NK-92 (cell line): ENCODE data around the gene ADPRS.

Source experiments
- DNase-seq: peaks from one replicate; lab custom pipeline; 2025; ENCODE audit not compliant: unreplicated experiment; lab: John Stamatoyannopoulos, UW

The ADPRS gene, protein sequence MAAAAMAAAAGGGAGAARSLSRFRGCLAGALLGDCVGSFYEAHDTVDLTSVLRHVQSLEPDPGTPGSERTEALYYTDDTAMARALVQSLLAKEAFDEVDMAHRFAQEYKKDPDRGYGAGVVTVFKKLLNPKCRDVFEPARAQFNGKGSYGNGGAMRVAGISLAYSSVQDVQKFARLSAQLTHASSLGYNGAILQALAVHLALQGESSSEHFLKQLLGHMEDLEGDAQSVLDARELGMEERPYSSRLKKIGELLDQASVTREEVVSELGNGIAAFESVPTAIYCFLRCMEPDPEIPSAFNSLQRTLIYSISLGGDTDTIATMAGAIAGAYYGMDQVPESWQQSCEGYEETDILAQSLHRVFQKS

DNA sequence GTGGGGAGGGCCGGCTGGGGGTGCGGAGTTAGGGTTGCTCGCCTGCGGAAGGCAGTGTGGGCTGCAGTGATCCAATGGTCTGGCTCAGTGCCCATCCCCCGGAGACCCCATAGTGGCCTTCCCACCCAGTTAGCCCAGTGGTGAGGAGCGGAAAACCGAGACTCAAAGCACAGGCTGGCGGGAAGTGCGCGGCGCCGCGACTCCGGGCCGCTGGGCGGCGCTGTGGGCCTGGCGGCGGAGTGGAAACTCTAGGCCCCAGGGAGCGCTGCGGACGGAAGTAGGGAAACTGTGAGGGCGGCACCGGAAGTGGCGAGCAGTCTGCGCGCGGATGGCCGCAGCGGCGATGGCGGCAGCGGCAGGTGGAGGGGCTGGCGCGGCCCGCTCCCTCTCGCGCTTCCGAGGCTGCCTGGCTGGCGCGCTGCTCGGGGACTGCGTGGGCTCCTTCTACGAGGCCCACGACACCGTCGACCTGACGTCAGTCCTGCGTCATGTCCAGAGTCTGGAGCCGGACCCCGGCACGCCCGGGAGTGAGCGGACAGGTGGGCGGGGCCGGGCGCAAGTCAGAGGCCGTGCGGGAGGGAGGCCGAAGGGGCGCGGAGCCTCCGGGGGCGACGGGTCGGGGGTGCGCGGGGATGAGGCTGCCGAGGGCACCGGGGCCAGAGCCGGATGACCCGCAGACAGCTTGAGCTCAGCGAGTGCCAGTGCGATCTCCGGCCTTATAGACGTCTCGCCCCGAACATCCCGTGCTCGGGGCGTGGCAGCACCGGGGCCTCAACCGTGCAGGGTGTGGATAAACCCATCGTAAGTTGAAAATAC lies at the start of gene ADPRS:
Gene ADPRS, plus strand, starts transcription at position 316 of the 816 bp plus-strand sequence. Its CDS starts 13 bp downstream, at position 329.
- no peak for DNase-seq

DNA sequence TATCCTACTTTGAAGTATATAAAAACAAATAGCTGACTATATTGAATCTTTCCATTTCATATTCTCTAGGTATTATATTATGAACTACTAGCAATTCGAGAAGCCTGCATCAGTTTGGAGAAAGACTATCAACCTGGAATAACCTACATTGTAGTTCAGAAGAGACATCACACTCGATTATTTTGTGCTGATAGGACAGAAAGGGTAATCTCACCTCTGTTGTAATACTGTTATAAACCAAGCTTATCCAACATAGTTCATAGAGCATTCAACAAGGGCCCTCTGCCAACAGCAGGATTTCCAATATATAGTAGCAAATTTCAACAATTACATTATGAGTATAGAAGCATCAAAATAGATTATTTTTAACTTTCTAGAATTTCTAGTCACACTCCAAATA lies 48.5 kb upstream of the ADPRS start:
- DNase-seq: no peak

DNA sequence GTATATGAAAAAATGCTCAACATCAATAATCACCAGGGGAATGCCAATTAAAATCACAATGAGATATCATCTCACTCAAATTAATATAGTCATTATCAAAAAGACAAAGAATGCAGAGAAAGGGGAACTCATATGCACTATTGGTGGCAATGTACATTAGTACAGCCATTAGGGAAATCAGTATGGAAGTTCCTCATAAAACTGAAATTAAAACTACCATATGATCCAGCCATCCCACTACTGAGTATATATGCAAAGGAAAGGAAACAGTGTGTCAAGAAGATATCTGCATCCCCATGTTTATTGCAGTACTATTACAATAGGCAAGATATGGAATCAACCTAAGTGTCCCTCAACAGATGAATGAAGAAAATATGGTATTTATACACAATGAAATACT lies 36.9 kb upstream of the ADPRS start:
- no peak for DNase-seq

DNA sequence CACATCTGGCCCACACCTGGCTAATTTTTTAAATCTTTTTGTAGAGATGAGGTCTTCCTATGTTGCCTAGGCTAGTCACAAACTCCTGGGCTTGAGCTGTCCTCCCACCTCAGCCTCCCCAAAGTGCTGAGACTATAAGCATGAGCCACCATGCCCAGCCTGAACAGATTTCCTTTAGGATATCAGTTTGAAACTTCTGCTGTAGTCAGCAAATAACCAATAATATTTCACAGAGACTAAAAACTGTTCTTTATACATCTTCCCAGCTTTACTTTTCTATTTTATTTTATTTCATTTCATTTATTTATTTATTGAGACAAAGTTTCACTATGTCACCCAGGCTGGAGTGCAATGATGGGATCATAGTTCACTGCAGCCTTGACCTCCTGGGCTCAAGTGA lies 34.7 kb upstream of the ADPRS start:
- DNase-seq: no peak

DNA sequence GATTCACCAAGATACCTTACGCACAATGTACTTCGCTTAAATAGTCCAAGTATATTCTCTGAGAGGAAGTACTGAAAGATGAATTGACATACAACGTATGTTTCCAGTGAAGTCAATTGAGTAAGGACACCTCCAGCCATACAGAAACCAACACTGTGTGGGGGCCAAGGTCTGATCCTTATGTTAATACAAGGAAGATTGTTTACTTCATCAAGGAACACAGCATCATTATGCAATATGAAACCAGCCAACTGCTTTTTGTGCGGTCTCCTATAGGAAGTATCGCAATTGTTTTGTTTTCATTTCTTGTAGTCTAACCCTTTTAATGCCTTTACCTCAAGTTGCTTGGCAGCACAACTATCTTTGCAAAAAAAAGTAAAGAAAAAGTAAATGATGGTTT lies 33.0 kb upstream of the ADPRS start:
- no peak for DNase-seq

DNA sequence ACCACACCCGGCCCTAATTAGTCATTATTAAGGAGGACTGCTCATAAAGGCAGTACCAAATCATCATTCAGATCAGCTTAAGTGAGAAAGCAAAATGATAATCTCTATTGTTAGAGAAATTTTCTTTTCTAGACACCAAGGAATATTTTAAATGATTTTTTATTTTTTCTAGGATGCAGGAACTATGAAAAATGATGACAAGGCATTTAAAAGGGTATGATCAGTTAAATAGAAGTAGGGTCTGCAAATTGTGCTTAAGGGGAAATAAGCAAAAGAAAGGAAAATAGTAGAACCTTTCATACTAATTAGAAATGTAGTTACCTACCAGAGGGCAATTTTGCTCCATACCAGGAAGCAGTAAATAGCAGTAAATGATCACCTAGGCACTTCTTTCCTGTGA lies 26.4 kb upstream of the ADPRS start:
- DNase-seq: no peak

DNA sequence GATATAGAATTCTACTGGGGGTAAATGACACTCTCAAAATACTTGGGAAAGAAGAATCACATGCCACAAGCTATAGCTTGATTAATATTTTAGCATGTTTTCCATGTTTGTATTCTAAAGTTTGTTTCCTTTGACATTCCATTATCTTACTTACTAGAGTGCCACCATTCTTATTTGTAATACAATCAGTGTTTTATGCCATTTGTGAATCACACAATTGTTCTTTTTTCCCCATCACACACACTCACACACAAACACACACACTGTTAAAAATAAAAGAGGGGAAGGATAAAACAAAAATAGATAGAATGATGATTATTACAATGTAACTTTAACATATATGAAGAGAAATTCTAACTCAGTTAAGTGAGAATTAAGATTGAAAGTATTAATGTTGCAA lies 20.8 kb upstream of the ADPRS start:
- DNase-seq: no peak

DNA sequence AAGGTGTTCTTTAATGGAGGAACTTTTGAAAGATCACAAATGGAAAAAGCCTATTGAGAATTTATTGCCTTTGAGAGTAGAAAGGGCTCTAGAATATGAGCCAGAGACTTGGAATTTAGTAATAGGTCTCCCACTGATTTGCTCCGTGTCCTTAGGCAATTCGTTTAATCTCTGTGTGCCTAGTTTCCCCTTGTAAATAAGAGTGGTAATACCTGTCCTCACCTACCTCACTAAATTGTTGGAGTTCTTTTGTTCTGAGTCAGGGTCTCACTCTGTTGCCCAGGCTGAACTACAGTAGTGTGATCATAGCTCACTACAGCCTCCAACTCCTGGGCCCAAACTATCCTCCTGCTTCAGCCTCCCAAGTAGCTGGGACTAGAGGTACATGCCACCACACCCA lies 19.8 kb upstream of the ADPRS start:
- DNase-seq: no peak

DNA sequence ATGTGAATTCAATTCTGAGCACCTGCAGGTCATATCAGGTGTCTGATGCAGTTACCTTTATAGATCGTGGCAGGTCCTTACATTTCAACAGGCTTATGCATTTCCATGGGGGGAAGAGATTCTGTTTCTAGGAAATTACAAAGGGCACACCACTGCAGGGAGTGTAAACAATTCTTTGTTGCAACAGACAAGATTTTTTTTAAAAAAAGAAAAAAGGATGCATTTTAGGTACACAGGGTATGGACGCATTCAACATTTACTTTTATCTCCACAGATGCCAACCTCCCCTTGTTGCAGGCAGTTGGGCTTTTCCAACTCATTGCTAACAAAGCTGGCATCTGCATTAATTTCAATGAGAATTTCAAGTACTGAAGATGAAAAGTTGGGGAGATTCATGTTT lies 18.3 kb upstream of the ADPRS start:
- DNase-seq: no peak

DNA sequence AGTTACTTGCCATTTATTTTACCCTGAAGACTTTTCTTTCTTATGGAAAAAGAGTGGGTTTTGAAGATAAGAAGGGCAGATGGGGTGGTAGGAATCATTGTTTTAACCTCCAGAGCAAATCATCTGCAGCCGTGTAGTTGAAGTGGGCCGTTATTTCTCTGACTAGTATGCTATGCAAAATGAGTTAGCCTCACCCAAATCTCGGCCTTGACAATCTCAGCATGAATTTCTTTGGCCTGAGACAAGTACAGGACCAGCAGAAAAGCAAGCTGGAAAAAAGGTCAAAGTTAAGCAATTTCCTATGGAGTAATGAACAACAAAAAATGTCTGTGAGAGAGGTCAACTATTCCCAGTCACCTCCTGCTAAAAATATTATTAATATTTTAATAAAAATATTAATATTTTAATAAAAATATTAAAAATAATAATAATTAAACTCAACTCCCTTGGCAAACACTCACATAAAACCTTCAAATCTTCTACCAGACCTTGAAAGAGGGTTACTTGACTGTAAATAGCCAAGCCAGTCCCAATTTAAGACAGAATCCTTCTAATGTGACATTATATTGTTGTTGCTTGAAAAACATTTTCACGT lies 11.6 kb upstream of the ADPRS start:
- no peak for DNase-seq

DNA sequence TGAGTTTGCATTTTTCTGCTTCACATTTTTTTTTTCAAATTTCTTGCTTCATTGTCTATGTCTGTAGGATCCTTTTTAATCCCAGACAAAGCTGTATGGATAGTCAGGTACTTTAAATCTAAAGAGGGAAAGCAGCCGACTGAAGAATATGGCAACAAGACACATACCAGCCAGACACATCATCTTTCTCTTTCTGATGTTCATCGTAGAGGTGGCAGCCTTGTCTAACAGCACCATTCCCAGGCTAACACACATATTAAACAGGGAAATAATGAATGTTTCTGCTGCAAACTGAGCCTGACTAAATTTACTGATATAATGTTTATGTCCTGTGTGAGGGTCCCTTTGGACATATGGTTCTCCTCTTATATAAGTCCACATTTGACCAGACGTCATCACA lies 8.5 kb upstream of the ADPRS start:
- DNase-seq: no peak

DNA sequence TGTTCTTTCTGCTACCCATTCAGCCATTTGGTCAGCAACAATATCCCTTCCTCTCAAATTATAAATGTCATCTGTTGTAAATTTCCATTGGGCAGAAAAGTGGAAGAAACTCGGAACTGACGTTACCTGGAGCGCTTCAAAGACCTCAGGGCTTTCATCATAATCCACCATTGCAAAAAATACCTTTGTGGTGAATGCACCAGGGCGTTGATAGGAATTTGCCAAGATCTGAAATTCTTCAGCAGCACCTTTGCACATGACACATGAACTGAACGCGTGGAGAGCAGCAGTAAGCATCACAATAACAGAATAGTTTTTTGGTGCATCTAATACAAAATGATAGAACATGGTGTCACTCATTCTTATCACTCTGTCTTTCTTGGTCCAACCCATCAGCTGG lies 7.9 kb upstream of the ADPRS start:
- DNase-seq: no peak

DNA sequence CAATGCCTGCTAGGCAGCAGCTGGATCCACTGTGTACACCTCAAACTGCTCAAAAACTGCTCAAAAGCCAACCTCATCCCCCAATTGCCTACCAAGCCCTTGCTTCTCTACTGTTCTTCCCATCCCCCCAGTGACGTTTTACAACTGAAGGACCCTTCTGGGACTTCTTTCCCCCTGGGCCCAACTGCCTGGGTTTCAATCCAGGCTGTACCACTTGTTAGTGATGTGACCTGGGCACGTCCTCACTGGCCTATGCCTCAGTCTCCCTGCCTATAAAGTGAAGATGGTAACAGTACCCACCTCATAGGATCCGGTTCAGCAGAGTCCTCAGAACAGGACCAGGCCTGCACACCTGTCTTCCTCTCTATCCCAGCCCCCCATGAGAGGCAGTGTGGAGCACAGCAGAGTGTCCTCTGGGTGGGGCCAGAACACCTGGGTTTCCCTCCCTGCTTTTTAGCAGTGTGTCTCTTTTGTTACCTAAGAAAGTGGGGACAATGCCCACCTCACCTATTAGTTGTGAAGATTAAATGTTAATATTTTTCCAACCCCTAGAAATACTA lies 6.7 kb upstream of the ADPRS start:
- no peak for DNase-seq

DNA sequence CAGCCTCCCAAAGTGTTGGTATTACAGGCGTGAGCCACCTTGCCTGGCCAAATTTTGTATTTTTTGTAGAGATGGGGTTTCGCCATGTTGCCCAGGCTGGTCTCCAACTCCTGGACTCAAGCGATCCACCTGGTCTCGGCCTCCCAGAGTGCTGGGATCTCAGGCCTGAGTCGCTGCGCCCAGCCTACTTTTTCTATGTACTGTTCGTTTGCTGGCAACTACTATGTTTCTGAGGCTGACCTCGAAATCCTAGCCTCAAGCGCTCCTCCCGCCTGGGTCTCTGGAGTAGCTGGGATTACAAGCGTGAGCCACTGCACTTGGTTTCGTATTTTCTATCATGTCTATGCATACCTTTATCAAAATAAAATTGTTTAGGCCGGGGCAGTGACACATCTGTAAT lies 5.5 kb upstream of the ADPRS start:
- DNase-seq: no peak

DNA sequence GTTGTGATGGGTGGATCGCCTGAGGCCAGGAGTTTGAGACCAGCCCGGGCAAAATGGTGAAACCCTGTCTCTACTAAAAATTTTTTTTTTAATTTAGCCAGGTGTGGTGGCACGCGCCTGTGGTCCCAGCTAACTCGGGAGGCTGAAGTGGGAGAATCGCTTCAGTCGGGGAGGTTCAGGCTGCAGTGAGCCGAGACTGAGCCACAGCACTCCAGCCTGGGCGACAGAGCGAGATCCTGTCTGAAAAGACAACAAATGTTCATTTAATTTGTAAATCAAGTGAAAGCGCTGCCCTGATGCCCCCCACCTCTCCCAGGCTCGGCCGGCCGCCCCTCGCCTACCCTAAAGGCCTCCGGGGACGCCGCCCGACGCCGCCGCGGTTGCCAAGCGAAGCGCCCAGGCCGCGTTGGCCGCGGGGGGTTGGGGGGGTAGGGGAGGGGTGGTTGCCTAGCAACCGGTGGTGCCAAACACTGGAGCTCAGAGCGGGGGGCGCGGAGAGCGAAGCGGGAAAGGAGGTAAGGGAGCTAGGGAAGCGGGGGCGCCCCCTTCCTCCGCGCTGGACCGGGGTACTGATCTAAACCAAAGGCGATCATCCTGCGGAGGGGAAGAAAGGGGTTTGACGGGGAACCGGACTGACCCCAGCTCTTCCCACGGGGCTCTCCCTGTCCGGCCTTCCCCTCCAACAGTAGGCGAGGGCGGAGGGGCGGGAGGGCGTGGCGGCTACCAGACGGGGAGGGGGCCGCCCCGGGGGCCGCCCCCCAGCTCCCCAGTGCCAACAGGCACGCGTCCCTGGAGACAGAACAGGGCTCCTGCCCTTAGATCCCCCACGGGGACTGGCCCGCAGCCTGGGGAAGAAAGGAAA lies 4.8 kb upstream of the ADPRS start, which contains the start of gene TEKT2:
Gene TEKT2, plus strand, starts transcription at position 460 of the 862 bp plus-strand sequence. CDS start 828 bp downstream, outside the sequence.
- no peak for DNase-seq

DNA sequence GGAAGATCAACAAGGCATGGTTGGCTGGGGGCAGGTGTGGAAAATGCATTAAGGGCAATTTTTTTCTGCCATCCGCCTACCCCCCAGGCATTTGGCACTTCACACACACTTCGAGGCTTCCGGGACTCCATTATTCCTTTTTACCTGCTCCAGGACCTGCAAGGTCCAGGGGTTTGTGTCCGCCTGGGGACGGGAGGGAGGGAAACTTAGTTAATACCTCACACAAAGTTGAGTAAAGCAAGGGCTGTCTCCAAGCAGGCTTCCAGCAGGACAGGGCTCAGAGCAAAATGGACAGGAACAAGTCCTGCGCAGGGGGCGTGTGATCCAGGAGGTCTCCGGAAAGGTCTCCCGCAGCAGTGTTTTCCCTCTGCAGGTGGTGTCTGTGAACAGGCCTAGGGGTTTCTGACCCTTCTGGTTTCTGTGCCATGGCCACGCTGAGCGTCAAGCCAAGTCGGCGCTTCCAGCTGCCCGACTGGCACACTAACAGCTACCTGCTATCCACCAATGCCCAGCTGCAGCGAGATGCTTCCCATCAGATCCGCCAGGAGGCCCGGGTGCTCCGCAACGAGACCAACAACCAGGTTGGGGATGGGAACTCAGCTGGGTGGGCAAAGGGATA lies 4.1 kb upstream of the ADPRS start:
- DNase-seq: no peak

DNA sequence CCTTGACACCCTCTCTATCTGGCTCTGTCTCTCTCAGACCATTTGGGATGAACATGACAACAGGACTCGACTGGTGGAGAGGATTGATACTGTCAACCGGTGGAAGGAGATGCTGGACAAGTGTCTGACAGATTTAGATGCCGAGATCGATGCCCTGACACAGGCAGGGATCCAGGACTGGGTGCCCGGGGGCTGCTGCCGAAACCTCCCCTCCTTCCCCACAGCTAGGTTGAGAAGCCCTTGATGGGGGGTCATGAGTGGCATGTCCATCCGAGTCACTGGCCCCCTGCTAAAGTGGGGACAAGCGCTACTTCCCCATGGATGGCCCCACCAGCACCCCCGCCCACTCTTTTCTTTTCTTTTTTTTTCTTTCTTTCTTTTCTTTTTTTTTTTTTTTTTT lies 3.6 kb upstream of the ADPRS start:
- no peak for DNase-seq

DNA sequence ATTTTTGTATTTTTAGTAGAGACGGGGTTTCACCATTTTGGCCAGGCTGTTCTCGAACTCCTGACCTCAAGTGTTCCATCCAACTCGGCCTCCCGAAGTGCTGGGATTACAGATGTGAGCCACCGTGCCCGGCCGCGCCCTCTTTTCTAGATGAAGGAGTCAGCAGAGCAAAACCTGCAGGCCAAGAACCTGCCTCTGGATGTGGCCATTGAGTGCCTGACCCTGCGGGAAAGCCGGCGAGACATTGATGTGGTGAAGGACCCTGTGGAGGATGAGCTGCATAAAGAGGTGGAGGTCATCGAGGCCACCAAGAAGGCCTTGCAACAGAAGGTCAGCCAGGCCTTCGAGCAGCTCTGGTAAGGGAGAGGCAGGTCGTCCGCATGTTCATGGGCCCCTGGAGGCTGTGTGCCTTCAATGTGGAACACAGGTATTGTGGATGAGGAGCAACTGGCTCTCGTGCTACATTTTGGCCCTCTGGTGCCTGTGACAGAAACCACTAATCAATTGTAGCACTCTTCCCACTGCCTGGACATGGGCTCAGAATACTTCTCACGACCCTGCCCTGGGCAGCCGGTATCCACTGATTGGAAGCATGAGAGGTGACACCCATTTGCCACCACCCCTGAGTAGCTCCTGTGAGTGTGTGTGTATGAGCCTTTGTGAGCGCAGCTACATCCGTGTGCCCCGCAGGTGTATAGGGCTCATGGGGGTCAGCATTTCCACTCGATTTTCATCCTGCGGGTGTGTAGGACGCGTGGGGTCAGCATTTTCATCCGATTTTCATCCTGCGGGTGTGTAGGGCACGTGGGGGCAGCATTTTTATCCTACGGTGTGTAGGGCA lies 2.8 kb upstream of the ADPRS start:
- no peak for DNase-seq

DNA sequence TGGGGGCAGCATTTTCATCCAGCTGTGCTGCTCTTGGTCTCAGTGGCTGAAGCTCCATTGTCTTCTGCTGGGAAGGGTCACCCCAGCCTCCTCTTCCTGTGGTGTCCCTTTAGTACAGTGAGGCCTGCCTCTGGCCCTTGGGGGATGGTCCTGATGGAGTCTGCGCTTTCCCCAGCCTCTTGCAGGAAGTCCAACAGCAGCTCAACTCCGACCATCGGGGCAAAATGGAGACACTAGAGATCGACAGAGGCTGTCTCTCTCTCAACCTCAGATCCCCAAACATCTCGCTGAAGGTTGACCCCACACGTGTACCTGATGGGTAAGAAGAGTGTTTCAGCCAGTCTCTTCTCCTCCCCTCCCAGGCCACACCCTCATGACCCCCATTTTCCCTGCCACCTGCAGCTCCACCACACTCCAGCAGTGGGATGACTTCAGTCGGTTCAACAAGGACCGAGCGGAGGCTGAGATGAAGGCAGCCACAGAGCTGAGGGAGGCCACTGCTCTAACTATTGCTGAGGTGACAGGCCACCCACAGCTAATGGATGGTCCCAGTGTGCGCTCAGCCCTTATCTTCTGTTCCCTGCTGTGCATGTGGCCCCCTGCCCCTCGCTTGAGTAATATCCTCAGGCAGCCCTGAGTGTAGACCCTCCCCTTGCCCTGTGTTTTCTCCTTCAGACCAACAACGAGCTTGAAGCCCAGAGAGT lies 2.0 kb upstream of the ADPRS start:
- no peak for DNase-seq
